ENCODE data around the gene KLC3. TPM values are rescaled to one million over a fixed set of nuclear protein-coding genes. Genes with fewer than 3 reads are reported as not detected.

KLC3 gene
- total RNA-seq, 2 donors from 2014 or later = not detected

- TF ChIP-seq CTCF (IDR thresholded peaks at IDR 0.05) = no peak
- DNase-seq = no peak
Measured at GRCh38 chr19:45380107-45380506, 39.6 kb downstream of the KLC3 start.

GRCh38 chr19:45382426-45382825 is 41.9 kb downstream of the KLC3 start:
- H3K36me3 ChIP-seq = no peaks in the 10 kb centered on the region
- intact Hi-C loops (cut with DNase I) = no loop called here
- H3K27ac ChIP-seq = no peak overlapping the region
- H3K27me3 ChIP-seq = peaks cover 14% of the 10 kb centered on the region
- no peak for TF ChIP-seq CTCF (IDR thresholded peaks at IDR 0.05)
- no peak overlapping the region for H3K4me3 ChIP-seq
- no peaks in the 10 kb centered on the region for H3K9me3 ChIP-seq
- no peak overlapping the region for H3K9ac ChIP-seq (ENCODE audit: low read depth in 2 of 2, low read length in 2 of 2)
- no peak for DNase-seq
- H3K4me1 ChIP-seq = no peaks in the 10 kb centered on the region

More at GRCh38 chr19:45380107-45380506, 39.6 kb downstream of the KLC3 start:
- Histone ChIP-seq H3K27me3 (peaks cover 5% of the 10 kb centered on the region), H3K9ac (ENCODE audit: low read depth in 2 of 2, low read length in 2 of 2) (no peak overlapping the region), H3K4me3 (no peak overlapping the region), H3K4me1 (no peaks in the 10 kb centered on the region), H3K36me3 (no peaks in the 10 kb centered on the region), H3K27ac (no peak overlapping the region), H3K9me3 (no peaks in the 10 kb centered on the region)
- intact Hi-C loops (cut with DNase I) = no loop called here

- no peaks in the 10 kb centered on the region for H3K36me3 ChIP-seq
- intact Hi-C loops (cut with DNase I) = no loop called here
- H3K27ac ChIP-seq = no peak overlapping the region
- H3K4me1 ChIP-seq = no peaks in the 10 kb centered on the region
- no peak for DNase-seq
- no peaks in the 10 kb centered on the region for H3K9me3 ChIP-seq
- H3K27me3 ChIP-seq = peaks cover 14% of the 10 kb centered on the region
- no peak overlapping the region for H3K9ac ChIP-seq (ENCODE audit: low read depth in 2 of 2, low read length in 2 of 2)
- no peak for TF ChIP-seq CTCF (IDR thresholded peaks at IDR 0.05)
- no peak overlapping the region for H3K4me3 ChIP-seq
Measured at GRCh38 chr19:45385392-45386221, 45.1 kb downstream of the KLC3 start.

DNA sequence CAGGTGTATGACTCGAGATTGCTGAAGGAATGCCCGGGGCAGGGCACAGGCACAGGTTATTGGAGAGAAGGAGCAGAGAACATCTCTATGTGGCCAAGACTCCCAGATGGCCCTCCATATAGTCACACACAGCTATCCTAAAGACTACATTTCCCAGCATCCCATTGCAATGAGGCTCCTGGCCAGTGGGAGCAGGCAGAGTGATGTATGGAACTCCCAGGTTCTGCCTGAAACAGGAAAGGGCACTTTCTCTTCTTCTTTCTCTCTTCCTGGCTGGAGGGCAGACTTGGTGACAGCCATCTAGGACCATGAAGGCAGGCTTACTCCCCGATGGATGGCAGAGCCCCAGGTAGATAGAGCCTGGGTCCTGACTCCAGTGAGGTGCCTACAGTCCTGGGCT is 50.8 kb downstream of the KLC3 start:
- intact Hi-C loops (cut with DNase I) = no loop called here
- no peak overlapping the region for H3K27ac ChIP-seq
- no peaks in the 10 kb centered on the region for H3K4me1 ChIP-seq
- H3K27me3 ChIP-seq = no peaks in the 10 kb centered on the region
- H3K9me3 ChIP-seq = no peaks in the 10 kb centered on the region
- DNase-seq = no peak
- no peaks in the 10 kb centered on the region for H3K36me3 ChIP-seq
- no peak overlapping the region for H3K9ac ChIP-seq (ENCODE audit: low read depth in 2 of 2, low read length in 2 of 2)
- TF ChIP-seq CTCF (IDR thresholded peaks at IDR 0.05) = no peak
- no peak overlapping the region for H3K4me3 ChIP-seq

DNA sequence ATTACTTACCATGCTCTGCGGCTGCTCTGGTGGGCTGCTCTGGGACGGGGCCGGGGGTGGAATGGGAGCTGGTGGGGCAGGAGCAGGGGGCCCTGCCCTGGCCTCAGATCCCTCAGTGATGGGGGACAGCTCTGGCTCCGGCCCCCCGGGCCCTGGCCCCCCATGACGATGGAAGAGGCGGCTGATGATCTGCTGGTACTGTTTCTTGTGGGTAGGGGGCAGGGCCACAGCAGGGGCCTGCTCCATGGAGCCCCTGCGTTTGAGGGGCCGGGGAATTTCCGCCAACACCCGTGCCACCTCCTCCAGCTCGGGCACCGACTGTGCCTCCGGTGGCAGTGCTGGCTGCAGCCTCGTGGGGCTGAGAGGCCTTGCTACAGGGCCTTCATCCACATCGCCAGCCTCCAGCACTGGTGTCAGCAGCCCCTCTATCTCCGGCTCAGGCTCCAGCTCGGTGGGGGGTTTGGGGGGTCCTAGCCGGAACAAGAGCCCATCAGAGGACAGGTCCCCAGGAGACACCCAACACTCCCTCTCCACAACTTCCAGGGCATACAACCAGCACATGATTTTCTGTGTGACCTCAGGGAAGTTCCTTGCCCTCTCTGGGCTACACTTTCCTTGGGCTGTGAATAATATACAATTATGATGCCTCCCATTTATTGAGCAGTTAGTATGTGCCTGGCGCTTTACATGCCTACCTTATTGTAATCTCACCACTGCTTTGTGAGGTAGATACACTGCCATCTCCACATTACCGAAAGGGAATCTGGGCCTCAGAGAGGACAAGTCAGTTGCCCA is 51.5 kb downstream of the KLC3 start:
- Histone ChIP-seq H3K9ac (ENCODE audit: low read depth in 2 of 2, low read length in 2 of 2) (no peak overlapping the region), H3K27me3 (no peaks in the 10 kb centered on the region), H3K4me3 (no peak overlapping the region), H3K9me3 (no peaks in the 10 kb centered on the region), H3K4me1 (no peaks in the 10 kb centered on the region), H3K27ac (no peak overlapping the region), H3K36me3 (no peaks in the 10 kb centered on the region)
- intact Hi-C loops (cut with DNase I) = no loop called here
- TF ChIP-seq CTCF (IDR thresholded peaks at IDR 0.05) = no peak
- no peak for DNase-seq

Measured in colonic mucosa (tissue), 4 donors.